ENCODE data around the gene METTL26.
"Not testable (repeated sequence)": the region's sequence is repeated elsewhere in the genome, so short reads cannot be mapped to it uniquely, and the experiment has no call there.

METTL26 gene

GRCh38 chr16:625117-625976 lies 10.8 kb downstream of the METTL26 start:
- DNase-seq (ENCODE audit: low read depth in 2 of 2): no peak

DNA sequence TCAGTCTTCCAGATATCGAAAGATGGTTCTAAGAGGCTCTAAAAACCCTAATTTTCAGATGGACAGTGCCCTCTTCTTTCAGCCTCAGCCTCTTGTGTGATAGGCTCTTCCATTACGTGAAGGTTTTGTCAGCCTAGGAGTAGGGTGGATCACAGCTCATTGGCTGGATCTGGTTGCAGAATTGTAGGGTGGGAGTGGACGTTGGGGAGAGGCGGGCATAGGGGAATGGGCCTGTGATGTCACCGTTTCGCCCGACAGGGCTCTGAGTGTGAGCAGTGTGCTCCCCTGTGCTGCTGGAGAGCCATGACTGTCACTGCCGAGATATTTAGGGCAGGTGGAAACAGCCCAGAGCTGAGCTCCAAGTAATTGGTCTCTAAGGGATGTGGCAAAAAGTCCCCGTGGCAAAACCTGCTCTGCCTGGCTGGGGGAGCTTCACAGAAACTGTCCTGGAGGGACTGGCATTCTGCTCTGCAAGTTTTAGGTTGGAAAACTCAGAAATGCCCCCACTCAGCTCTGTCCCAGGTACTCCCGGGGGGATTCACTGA lies 11.5 kb downstream of the METTL26 start:
- no peak for DNase-seq (ENCODE audit: low read depth in 2 of 2)

GRCh38 chr16:622920-623280 lies 13.2 kb downstream of the METTL26 start:
- no peak for DNase-seq (ENCODE audit: low read depth in 2 of 2)

DNA sequence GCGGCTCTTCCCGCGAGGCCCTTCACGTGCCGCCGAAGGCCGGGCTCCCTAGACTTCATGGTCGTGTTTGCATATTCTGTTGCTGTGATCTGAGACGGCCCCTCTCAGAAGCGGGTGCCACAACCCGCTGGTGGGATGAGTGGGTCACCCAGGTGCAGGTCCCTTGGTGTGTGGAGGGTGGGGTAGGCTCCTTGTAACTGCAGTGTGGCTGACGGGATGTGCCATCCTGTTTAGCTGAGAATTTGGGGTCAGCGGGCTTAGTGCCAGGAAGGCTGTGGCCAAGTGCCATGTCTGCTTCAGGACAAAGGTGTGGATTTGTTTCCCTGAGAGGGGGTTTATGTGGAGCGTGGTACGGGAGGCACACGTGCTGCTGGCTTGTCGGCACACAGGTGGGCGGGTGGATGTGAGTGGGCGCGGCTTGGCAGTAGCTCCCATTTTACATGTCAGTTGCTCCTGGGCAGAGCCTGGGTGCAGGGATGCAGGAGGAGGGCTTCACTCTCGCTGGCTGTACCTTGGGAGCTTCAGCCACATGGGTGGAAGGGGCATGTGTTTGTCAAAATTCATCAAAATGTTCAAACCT lies 14.5 kb downstream of the METTL26 start:
- DNase-seq (ENCODE audit: low read depth in 2 of 2): no peak

- no peak for DNase-seq (ENCODE audit: low read depth in 2 of 2)
Observed at GRCh38 chr16:620700-621525, 15.2 kb downstream of the METTL26 start.

GRCh38 chr16:619476-620100 lies 16.5 kb downstream of the METTL26 start:
- no peak for DNase-seq (ENCODE audit: low read depth in 2 of 2)

DNA sequence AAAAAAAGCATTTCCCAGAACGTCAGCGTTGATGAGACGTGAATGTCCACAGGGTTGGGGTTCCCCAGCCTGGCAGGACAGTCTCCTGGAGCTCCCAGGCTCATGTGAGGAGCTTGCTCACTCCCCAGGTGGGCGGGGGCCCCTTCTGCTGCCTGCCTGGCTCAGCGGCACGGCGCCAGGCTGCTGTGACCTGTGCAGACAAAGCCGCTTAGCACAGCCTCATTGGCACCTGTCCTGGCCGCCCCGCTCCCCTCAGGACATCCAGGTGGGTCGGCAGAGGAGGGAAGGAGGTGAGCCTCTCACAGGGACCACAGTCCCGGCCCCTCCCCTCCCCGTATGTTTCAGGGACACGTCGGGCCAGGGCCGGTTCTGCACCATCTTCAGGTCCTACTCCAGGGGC lies 18.2 kb downstream of the METTL26 start:
- DNase-seq (ENCODE audit: low read depth in 2 of 2): no peak

DNA sequence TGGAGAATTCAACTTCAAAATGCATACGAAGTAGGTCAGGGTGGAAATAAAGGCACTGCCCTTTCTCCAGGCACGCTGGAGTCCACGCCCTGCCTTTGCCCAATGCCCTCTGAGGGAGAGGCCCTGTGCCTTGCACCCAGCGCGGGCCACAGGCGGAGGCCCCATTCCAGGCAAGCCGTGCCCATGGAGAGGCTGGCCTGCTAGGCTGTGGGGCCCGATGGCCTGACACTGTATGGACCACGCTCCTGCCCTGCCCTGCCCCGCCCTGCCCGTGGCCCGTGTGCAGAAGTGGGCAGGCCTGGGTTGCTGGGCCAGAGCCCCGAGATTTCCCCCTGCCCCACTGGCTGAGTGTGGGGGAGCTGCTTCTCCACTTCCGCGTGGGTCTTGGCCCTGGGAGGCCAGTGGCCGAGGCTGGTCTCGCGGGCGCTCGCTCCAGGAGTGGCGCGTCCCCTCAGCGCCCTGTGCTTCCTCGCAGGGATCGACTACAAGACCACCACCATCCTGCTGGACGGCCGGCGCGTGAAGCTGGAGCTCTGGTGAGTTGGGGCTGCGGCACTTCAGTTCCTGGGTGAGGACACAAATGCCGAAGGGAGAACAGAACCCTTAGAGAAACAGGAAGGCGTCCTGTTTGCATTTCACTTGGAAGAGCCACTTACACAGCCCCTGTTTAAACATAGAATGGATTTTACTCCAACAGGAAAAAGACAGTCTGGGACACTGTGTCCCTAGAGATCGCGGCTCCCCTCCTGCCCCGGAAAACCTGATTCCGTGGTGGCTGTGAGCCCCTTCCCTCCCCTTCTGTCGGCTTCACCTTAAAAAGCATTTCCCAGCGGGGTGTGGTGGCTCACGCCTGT lies 19.1 kb downstream of the METTL26 start:
- no peak for DNase-seq (ENCODE audit: low read depth in 2 of 2)

DNA sequence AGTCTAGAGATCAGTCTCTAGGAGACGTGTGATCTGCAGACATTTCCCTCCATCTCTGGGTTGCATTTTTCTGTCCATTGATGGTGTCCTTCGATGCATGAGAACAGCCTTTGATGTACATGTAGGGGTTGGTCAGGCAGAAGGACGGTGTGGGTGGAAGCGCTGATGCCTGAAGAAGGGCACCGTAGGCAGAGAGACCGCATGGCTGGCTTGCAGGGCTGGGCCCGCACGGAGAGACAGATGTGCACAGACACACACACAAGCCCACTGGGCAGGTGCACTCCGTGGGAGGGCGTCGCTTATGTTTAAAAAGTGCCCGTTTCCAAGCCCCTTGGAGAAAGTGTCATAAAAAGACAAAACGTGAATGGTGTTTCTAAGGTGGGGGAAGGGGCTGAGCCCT lies 21.0 kb downstream of the METTL26 start:
- DNase-seq (ENCODE audit: low read depth in 2 of 2): no peak

- peak; percentile 50 to 55 for DNase-seq (ENCODE audit: low read depth in 2 of 2)
Observed at GRCh38 chr16:610513-611381, 25.4 kb downstream of the METTL26 start.

DNA sequence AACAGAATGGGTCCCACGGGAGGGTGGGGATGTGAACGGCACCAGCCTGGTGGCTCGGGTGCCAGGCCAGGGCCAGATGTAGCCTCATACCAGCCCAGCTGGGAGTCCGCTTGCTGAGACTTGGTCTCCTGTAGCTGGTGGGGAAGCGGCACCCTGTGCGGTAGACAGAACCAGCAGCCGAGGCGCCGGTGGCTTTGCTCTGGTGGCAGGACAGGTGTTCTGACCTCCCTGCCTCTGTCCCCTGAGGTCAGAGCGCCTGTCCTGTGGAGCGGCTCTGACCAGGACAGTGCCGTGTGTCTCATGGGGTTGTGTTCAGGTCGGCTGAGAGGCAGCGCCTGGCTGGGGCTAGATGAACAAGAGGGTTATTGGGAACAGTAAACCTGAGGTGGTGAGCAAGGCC lies 26.1 kb downstream of the METTL26 start:
- DNase-seq (ENCODE audit: low read depth in 2 of 2): no peak

DNA sequence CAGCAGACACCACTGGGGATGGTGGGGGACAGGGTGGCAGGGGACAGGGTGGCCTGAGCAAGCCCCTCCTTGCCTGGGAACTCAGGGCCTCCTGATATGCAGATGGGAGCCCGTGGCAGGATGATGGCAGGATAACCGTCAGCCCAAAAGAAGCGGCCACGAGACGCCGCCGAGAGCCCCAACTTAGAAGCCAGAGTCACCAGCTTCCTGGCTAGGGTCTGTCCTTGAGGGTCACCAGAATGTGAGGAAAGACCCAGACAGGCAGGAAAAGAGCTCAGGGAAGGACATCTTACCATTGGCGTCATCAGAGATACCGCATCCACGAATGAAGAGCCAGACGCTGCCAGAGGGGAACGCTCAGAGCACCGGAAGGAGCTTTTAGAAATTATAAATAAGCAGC lies 26.8 kb downstream of the METTL26 start:
- DNase-seq (ENCODE audit: low read depth in 2 of 2): no peak

DNA sequence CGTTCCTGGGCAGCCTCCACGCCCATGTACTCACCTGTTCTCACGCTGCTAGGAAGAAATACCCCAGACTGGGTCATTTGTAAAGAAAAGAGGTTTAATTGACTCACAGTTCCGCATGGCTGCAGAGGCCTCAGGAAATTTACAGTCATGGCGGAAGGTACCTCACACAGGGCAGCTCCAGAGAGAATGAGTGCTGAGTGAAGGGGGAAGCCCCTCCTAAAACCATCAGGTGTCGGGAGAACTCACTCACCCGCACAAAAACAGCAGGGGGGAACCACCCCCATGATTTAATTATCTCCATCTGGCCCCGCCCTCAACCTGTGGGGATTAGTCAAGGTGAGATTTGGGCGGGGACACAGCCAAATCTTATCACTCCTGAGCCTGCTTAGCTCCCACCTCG lies 28.1 kb downstream of the METTL26 start:
- peak in 1 of 2 donors; percentile 32 for DNase-seq (ENCODE audit: low read depth in 2 of 2)

DNA sequence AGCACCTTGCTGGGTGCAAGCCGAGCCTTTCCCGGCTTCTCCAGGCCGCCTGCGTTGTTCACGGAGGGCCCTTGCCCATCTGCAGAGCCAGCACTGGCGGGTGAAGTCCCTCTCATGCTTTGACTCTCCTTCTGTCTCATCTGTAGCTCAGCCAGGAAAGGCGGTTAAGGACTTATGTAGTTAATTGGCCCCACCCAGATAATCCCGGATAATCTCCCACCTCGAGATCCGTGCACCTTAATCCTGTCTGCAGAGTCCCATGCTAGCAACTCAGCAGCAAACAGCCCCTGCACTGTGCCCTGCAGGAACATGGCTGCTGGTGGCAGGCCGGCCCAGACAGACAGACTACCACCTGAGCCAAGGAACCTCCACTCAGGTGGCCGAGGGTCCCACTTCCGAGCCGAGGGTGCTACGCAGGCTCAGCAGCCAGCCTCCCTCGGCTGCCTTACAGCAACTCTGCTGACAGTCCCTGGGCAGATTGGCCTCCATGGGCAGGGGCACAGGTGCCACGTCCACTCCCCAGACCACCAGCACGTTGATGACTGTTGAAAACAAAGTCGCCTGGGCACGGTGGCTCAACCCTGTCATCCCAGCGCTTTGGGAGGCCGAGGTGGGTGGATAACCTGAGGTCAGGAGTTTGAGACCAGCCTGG lies 29.3 kb downstream of the METTL26 start:
- DNase-seq (ENCODE audit: low read depth in 2 of 2): no peak

- DNase-seq (ENCODE audit: low read depth in 2 of 2): no peak
Observed at GRCh38 chr16:603933-604332, 32.2 kb downstream of the METTL26 start.

- DNase-seq (ENCODE audit: low read depth in 2 of 2): no peak
Observed at GRCh38 chr16:600781-601180, 35.3 kb downstream of the METTL26 start.

DNA sequence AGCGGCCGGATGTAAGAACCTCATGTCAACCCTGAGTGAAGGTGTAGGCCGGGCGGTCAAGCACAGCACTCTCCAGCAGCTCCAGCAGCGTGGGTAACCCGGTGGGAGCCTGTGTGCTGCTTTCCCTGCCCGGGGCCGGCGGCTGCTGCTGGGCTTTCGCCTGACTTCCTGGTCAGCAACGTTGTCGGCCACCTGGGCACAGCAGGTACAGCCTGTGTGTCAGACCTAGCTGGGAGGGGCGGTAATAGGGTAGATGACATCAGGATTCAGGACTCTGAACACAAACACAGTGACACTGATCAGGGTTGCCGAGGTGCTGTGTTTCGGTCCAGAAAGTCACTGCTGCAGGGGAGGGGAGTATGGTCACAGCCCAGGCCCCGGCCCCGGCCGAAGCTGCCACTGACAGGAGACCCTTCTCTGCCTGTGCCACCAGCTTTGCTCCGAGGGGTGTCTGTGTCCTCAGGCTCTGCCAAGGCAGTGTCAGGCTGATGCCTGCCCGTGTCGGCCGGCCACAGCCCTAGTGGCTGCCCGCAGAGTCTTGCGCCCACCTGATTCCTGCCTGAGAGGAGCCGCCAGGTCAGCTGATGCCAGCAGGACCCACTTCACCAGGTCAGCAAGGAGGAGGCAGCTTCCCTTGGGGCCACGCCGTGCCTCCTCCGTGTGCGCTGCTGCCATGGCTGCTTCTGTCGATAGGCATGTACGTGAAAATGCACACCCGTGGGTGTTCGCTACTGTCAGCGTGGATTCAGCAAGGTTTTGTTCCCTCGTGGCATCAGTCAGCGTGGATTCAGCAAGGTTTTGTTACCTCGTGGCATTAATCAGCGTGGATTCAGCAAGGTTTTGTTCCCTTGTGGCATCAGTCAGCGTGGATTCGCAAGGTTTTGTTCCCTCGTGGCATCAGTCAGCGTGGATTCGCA lies 37.0 kb downstream of the METTL26 start:
- DNase-seq (ENCODE audit: low read depth in 2 of 2): no peak

GRCh38 chr16:597655-598054 lies 38.5 kb downstream of the METTL26 start:
- DNase-seq (ENCODE audit: low read depth in 2 of 2): not testable (repeated sequence)

GRCh38 chr16:596736-597060 lies 39.4 kb downstream of the METTL26 start:
- DNase-seq (ENCODE audit: low read depth in 2 of 2): no peak
